HTERT RPE-1 (cell line): ENCODE measurements around the gene SIRT3.
"Not testable (repeated sequence)": the region's sequence is repeated elsewhere in the genome, so short reads cannot be mapped to it uniquely, and the experiment has no call there.

Source experiments
- in situ Hi-C: fragments of 300-500 bp; cut with MboI; formaldehyde crosslinking; loops from 4 replicates; pipeline ENCODE4 v1.14.3; 2020; ENCODE audit warnings: low sequenced_read_pairs

Gene SIRT3

GRCh38 chr11:180242-180641, 55.9 kb downstream of the SIRT3 start:
- in situ Hi-C loops: not testable (repeated sequence)
